Left ventricle myocardium inferior (tissue), 1 donor: Measurements from ENCODE around the gene UBE2R2. TPM values are rescaled to one million over a fixed set of nuclear protein-coding genes. Genes with fewer than 3 reads are reported as not detected.
"Not testable (repeated sequence)": the region's sequence is repeated elsewhere in the genome, so short reads cannot be mapped to it uniquely, and the experiment has no call there.

Source experiments
- DNase-seq: peaks from one replicate; pipeline ENCODE4 v3.0.0-alpha.2; 2020
- H3K27ac ChIP-seq: fragments of 200-600 bp; replicated peaks from 2 replicates; pipeline ENCODE4 v1.8.0; 2021
- H3K27me3 ChIP-seq: fragments of 200-600 bp; 2 replicates; pipeline ENCODE4 v1.8.0; 2021; ENCODE audit warnings: low read depth
- H3K36me3 ChIP-seq: fragments of 200-600 bp; 2 replicates; pipeline ENCODE4 v1.8.0; 2021
- H3K4me1 ChIP-seq: fragments of 200-600 bp; 2 replicates; pipeline ENCODE4 v1.8.0; 2021
- H3K4me3 ChIP-seq: fragments of 200-600 bp; 2 replicates; pipeline ENCODE4 v1.8.0; 2021; ENCODE audit warnings: mild to moderate bottlenecking, moderate library complexity
- H3K9me3 ChIP-seq: fragments of 200-600 bp; replicated peaks from 2 replicates; pipeline ENCODE4 v1.8.0; 2021
- intact Hi-C: fragments of 100-400 bp; cut with micrococcal nuclease; formaldehyde crosslinking; loops from one replicate; pipeline ENCODE4 v1.11.0; 2022
- total RNA-seq: library from RNA; stranded (reverse); fragmentation: NEBNext Ultra II Directional; extraction: Animal tissue kit (Norgen Biotek cat#: 25700); gene quantifications from one replicate; pipeline ENCODE4 v1.2.1, GENCODE V29; 2021
- TF ChIP-seq, protein P1 (sequence below): fragments of 200-600 bp; IDR thresholded peaks from 2 replicates; pipeline ENCODE4 v1.8.0; 2021; ENCODE audit warnings: antibody characterized with exemption, mild to moderate bottlenecking, borderline replicate concordance
- donor health status: DM: no; HTN: yes; CAD: no; lungs with severe emphysema.

Gene UBE2R2
- total RNA-seq, 1 donor from 2014 or later: 40.6 TPM

DNA sequence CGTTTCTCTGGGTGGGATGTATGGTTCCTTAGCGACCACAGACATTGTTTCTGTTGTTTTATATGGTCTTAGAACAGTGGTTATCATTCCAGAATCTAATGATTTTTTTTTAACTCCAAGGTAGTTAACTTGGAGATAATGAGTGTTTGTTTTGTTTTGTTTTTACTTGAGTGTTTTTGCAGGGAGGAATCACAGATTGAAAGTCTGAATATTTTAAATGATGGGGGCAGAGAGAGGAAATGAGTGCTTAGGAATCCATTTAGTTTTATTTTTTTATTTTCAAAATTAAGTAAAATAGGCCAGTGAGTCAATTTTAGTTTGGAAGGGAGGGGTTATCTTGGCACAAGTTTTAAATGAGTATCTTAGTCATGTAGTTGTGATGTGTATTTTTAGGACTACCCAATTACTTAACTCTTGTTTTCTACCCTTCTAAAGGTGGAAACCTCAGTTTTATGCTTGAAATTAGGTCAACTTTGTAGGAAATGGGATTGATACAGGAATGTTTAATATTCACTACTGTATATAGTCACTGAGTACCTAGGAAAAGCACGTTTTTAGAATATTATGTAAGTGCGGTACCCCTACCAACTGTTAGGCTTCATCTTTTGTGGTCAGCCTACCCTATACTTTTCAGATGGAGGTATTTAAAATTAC lies 2.0 kb downstream of the UBE2R2 start:
- Histone ChIP-seq H3K9me3 (no peaks in the 10 kb centered on the region), H3K4me3 (peak overlapping the region; percentile 92), H3K27ac (peak overlapping the region; percentile 99), H3K27me3 (no peaks in the 10 kb centered on the region), H3K4me1 (peaks cover 92% of the 10 kb centered on the region), H3K36me3 (no peaks in the 10 kb centered on the region)
- intact Hi-C loops: no loop called here
- DNase-seq: no peak
- TF ChIP-seq, protein P1, sequence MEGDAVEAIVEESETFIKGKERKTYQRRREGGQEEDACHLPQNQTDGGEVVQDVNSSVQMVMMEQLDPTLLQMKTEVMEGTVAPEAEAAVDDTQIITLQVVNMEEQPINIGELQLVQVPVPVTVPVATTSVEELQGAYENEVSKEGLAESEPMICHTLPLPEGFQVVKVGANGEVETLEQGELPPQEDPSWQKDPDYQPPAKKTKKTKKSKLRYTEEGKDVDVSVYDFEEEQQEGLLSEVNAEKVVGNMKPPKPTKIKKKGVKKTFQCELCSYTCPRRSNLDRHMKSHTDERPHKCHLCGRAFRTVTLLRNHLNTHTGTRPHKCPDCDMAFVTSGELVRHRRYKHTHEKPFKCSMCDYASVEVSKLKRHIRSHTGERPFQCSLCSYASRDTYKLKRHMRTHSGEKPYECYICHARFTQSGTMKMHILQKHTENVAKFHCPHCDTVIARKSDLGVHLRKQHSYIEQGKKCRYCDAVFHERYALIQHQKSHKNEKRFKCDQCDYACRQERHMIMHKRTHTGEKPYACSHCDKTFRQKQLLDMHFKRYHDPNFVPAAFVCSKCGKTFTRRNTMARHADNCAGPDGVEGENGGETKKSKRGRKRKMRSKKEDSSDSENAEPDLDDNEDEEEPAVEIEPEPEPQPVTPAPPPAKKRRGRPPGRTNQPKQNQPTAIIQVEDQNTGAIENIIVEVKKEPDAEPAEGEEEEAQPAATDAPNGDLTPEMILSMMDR: no peak

DNA sequence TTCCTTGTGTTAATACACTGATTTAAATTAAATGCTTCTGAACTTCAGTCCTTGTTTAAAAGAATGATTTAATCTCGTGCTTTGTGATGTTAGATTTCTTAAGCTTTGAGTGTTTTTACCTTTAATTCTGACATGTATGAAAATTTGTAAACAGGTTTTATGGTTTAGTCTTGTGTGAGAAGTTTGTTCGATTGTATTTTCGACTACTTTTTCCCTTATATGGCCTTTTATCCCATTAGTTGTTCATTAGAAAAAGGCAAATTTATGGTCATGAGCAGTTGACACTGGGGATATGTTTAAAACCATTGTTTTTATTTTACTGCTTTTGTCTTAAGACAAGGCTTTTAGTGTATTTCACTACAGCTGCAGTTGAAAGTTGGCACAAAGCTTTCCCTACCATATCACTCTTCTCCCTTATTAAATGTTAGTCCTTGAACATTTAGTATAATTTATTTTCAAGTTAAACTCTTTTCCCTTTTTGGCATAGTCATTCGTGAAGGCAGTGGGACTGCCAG lies 3.3 kb downstream of the UBE2R2 start:
- no peaks in the 10 kb centered on the region for H3K27me3 ChIP-seq
- peak overlapping the region; percentile 99 for H3K27ac ChIP-seq
- peaks cover 84% of the 10 kb centered on the region for H3K4me1 ChIP-seq
- peak overlapping the region; percentile 92 for H3K4me3 ChIP-seq
- TF ChIP-seq, protein P1: no peak
- no peak for DNase-seq
- intact Hi-C loops: no loop called here
- no peaks in the 10 kb centered on the region for H3K36me3 ChIP-seq
- H3K9me3 ChIP-seq: no peaks in the 10 kb centered on the region

DNA sequence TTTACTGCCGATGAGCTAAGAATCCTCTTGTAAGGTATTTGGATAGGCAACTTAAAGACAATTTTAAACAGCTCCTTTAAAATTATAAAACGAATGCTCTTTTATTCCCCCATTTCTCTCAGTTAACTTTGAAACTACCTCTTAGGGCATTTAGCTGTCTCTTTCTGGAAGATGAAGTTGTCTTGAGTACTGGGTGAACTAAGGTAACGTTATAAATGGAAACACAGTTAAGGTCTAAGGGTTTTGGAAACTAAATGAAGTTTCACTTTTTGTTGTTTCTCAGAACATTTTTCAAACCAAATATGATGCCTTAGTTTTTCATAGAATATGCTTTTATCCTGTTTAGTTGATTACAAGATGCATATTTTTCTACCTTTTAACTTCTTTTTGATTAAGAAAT lies 6.8 kb downstream of the UBE2R2 start:
- TF ChIP-seq, protein P1: no peak
- no peak overlapping the region for H3K27ac ChIP-seq
- no peaks in the 10 kb centered on the region for H3K27me3 ChIP-seq
- H3K4me1 ChIP-seq: peaks cover 58% of the 10 kb centered on the region
- intact Hi-C loops: no loop called here
- H3K4me3 ChIP-seq: no peak overlapping the region
- H3K9me3 ChIP-seq: no peaks in the 10 kb centered on the region
- no peak for DNase-seq
- no peaks in the 10 kb centered on the region for H3K36me3 ChIP-seq

DNA sequence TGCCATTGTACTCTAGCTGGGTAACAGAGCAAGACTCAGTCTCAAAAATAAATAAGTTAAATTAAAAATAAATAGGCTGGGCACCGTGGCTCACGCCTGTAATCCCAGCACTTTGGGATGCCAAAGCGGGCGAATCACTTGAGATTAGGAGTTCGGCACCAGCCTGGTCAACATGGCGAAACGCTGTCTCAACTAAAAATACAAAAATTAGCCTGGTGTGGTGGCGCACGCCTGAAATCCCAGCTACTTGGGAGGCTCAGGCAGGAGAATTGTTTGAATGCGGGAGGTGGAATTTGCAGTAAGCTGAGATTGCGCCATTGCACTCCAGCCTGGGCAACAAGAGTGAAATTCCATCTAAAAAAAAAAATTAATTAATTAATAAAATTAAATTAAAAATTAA lies 10.3 kb downstream of the UBE2R2 start:
- peaks cover 33% of the 10 kb centered on the region for H3K4me1 ChIP-seq
- DNase-seq, intact Hi-C loops: not testable (repeated sequence)

DNA sequence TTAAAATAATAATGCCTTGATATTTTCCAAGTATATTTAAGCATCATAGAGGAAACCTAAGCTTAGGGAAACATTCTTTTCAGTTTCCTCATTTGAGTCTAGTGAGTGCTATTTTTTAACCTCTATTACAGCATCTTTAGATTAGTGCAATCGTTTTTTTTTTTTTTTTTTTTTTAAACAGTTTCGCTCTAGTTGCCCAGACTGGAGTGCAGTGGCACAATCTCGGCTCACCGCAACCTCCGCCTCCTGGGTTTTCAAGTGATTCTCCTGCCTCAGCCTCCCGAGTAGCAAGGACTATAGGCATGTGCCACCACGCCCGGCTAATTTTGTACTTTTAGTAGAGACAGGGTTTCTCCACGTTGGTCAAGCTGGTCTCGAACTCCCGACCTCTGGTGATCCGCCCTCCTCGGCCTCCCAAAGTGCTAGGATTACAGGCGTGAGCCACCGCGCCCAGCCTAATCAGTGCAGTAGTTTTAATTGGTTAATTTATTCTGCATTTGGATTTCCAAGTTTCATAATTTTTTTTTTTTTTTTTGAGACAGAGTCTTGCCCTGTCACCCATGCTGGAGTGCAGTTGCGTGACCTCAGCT lies 12.8 kb downstream of the UBE2R2 start:
- H3K27me3 ChIP-seq, intact Hi-C loops, DNase-seq, H3K36me3 ChIP-seq, H3K4me3 ChIP-seq, H3K9me3 ChIP-seq, H3K27ac ChIP-seq: not testable (repeated sequence)
- peaks cover 18% of the 10 kb centered on the region for H3K4me1 ChIP-seq

More for the DNA sequence above, 10.3 kb downstream of the UBE2R2 start:
- H3K4me3 ChIP-seq, H3K9me3 ChIP-seq, H3K27ac ChIP-seq, H3K27me3 ChIP-seq, H3K36me3 ChIP-seq: not testable (repeated sequence)

DNA sequence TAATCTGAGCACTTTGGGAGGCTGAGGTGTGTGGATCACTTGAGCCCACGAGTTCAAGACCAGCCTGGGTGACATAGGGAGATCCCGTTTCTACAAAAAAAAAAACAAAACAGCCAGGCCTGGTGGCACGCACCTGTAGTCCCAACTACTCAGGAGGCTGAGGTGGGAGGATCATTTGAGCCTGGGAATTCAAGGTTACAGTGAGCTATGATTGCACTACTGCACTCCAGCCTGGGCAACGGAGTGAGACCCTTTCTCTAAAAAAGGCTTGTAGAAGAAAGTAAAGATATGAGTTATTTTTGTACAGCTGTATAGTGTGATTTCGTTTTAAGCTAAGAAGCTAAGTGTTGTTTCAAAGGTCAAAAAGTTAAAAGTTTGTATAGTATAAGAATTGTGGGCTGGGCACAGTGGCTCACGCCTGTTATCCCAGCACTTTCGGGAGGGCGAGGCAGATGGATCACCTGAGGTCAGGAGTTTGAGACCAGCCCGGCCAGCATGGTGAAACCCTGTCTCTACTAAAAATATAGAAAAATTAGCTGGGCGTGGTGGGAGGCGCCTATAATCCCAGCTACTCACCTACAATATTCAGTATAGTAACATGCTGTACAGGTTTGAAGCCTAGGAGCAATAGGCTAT lies 18.8 kb downstream of the UBE2R2 start:
- Histone ChIP-seq H3K27ac (peak overlapping the region; percentile 39), H3K36me3 (no peaks in the 10 kb centered on the region), H3K9me3 (no peaks in the 10 kb centered on the region), H3K27me3 (no peaks in the 10 kb centered on the region), H3K4me3 (no peak overlapping the region), H3K4me1 (peaks cover 67% of the 10 kb centered on the region)
- TF ChIP-seq, protein P1: no peak
- no peak for DNase-seq
- intact Hi-C loops: no loop called here

DNA sequence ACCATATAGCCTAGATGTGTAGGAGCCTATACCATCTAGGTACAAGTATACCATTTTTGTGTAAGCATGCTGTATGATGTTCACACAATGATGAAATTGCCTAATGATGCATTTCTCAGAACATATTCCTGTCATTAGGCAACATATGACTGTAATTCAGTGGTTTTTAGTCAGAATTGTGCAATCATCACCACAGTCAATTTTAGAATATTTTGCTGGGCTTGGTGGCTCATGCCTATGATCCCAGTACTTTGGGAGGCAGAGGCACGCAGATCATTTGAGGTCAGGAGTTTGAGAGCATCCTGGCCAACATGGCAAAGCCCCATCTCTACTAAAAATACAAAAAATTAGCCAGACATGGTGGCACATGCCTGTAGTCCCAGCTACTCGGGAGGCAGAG lies 19.3 kb downstream of the UBE2R2 start:
- Histone ChIP-seq H3K27ac (peak overlapping the region; percentile 39), H3K4me1 (peaks cover 67% of the 10 kb centered on the region)

More for the DNA sequence above, 19.3 kb downstream of the UBE2R2 start:
- H3K27me3 ChIP-seq, intact Hi-C loops, DNase-seq, H3K4me3 ChIP-seq, H3K36me3 ChIP-seq, H3K9me3 ChIP-seq: not testable (repeated sequence)
